ENCODE data around the gene PLPPR3.
"Not testable (repeated sequence)": the region's sequence is repeated elsewhere in the genome, so short reads cannot be mapped to it uniquely, and the experiment has no call there.

PLPPR3 gene

GRCh38 chr19:820212-820611, 1.5 kb downstream of the PLPPR3 start:
- not testable (repeated sequence) for H3K4me3 ChIP-seq (ENCODE audit: low read length); H3K4me1 ChIP-seq (ENCODE audit: control insufficient read depth, insufficient read depth, low read length); H3K9ac ChIP-seq (ENCODE audit: low read depth, low read length); H3K4me2 ChIP-seq (ENCODE audit: low read length); H3K27me3 ChIP-seq (ENCODE audit: control insufficient read depth, insufficient read depth, low read length); H3K9me3 ChIP-seq (replicated peaks; ENCODE audit: low read length); H3K36me3 ChIP-seq (ENCODE audit: insufficient read depth, low read length)

DNA sequence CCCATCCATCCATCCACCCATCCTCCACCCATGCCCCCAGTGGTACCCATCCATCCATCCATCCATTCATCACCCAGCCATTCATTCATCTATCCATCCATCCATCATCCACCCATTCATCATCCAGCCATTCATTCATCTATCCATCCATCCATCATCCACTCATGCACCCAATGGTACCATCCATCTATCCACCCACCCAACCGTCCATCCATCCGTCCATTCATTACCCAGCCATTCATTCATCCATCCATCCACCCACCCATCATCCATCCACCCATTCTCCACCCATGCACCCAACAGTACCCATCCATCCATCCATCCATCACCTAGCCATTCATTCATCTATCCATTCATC, 5.3 kb downstream of the PLPPR3 start:
- H3K4me1 ChIP-seq (ENCODE audit: control insufficient read depth, insufficient read depth, low read length) = no peaks in the 10 kb centered on the region
- peaks cover 30% of the 10 kb centered on the region for H3K36me3 ChIP-seq (ENCODE audit: insufficient read depth, low read length)
- H3K9me3 ChIP-seq (replicated peaks; ENCODE audit: low read length) = no peaks in the 10 kb centered on the region
- H3K9ac ChIP-seq (ENCODE audit: low read depth, low read length) = no peak overlapping the region
- H3K4me2 ChIP-seq (ENCODE audit: low read length) = no peak overlapping the region
- H3K4me3 ChIP-seq (ENCODE audit: low read length) = no peak overlapping the region
- no peaks in the 10 kb centered on the region for H3K27me3 ChIP-seq (ENCODE audit: control insufficient read depth, insufficient read depth, low read length)

- Histone ChIP-seq H3K9me3 (replicated peaks; ENCODE audit: low read length) (no peaks in the 10 kb centered on the region), H3K9ac (ENCODE audit: low read depth, low read length) (no peak overlapping the region), H3K27me3 (ENCODE audit: control insufficient read depth, insufficient read depth, low read length) (no peaks in the 10 kb centered on the region), H3K4me2 (ENCODE audit: low read length) (no peak overlapping the region), H3K36me3 (ENCODE audit: insufficient read depth, low read length) (peaks cover 35% of the 10 kb centered on the region), H3K4me1 (ENCODE audit: control insufficient read depth, insufficient read depth, low read length) (no peaks in the 10 kb centered on the region), H3K4me3 (ENCODE audit: low read length) (no peak overlapping the region)
Measured at GRCh38 chr19:815775-816499, 5.8 kb downstream of the PLPPR3 start.

DNA sequence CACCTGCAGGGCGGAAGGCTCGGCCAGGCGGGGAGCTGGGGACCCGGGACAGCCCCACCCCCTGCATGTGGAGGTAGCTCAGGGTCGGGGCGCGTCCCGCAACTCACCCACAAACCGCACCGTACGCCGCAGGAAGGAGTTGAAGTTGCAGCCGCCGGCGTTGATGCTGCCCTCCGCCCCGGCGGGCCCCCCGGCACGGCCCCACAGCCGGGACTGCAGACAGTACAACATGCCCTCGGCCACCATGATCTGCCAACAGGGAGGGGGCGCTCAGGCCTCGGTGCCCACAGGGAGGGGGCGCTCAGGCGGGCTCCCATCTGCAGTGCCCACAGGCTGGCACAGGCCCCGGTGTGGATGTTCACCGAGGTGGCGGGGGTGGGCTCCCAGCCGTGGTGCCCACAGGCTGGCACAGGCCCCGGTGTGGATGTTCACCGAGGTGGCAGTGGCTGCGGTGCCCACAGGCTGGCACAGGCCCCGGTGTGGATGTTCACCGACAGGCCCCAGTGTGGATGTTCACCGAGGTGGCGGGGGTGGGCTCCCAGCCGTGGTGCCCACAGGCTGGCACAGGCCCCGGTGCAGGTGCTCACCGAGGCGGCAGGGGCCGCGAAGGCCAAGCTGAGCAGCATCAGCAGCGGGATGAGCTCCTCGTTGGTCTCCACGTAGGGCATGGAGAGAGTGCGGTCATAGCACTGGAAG, 6.5 kb downstream of the PLPPR3 start:
- Histone ChIP-seq H3K9ac (ENCODE audit: low read depth, low read length) (no peak overlapping the region), H3K4me3 (ENCODE audit: low read length) (no peak overlapping the region), H3K4me1 (ENCODE audit: control insufficient read depth, insufficient read depth, low read length) (no peaks in the 10 kb centered on the region)

DNA sequence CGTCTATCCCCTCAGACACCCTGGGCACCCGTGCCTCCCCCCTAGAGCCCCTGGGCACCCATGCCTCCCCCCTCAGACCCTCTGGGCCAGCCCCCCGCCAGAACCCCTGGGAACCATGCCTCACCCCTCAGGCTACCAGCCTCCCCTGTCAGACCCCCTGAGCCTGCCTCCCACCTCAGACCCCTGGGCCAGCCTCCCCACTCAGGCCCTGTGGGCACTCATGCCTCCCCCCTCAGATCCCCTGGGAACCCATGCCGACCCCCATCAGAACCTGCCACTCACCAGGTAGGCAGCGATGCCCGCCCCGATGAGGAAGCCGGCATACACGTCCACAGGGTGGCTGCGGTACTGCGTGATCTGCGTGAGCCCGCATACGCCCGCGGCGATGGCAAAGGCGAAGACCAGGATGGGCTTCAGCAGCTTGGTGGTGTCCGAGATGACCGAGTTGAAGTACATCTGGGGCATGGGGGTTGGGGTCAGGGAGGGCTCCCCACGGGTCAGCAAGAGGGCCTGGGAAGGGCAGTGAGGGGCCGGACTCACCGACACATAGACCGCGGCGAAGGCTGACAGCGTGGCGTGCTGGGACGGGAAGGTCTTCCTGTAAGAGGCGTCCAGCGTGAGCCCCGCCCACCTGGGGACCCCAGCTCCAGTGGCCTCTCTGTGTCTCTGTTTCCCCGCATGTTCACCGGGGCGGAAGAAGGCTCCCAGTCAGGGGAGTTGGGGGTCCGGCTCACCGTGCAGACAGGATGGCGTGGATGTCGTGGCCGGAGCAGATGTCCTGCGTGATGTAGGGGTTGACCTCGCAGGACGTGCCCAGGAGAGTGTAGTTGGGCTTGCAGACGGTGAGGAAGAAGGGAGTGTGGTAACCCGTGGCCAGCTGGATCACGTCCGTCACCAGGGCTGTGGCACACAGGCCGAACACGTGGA, 7.3 kb downstream of the PLPPR3 start:
- no peak overlapping the region for H3K4me2 ChIP-seq (ENCODE audit: low read length)
- H3K27me3 ChIP-seq (ENCODE audit: control insufficient read depth, insufficient read depth, low read length) = no peaks in the 10 kb centered on the region
- H3K9me3 ChIP-seq (replicated peaks; ENCODE audit: low read length) = no peaks in the 10 kb centered on the region
- H3K36me3 ChIP-seq (ENCODE audit: insufficient read depth, low read length) = peaks cover 50% of the 10 kb centered on the region
- H3K4me3 ChIP-seq (ENCODE audit: low read length) = no peak overlapping the region
- H3K4me1 ChIP-seq (ENCODE audit: control insufficient read depth, insufficient read depth, low read length) = no peaks in the 10 kb centered on the region
- H3K9ac ChIP-seq (ENCODE audit: low read depth, low read length) = no peak overlapping the region

More for the DNA sequence above, 6.5 kb downstream of the PLPPR3 start:
- H3K27me3 ChIP-seq (ENCODE audit: control insufficient read depth, insufficient read depth, low read length) = no peaks in the 10 kb centered on the region
- no peaks in the 10 kb centered on the region for H3K9me3 ChIP-seq (replicated peaks; ENCODE audit: low read length)
- peaks cover 42% of the 10 kb centered on the region for H3K36me3 ChIP-seq (ENCODE audit: insufficient read depth, low read length)
- H3K4me2 ChIP-seq (ENCODE audit: low read length) = no peak overlapping the region

- H3K36me3 ChIP-seq (ENCODE audit: insufficient read depth, low read length) = peaks cover 58% of the 10 kb centered on the region
- H3K4me3 ChIP-seq (ENCODE audit: low read length) = no peak overlapping the region
- H3K9me3 ChIP-seq (replicated peaks; ENCODE audit: low read length) = no peaks in the 10 kb centered on the region
- no peaks in the 10 kb centered on the region for H3K27me3 ChIP-seq (ENCODE audit: control insufficient read depth, insufficient read depth, low read length)
- no peak overlapping the region for H3K9ac ChIP-seq (ENCODE audit: low read depth, low read length)
- H3K4me1 ChIP-seq (ENCODE audit: control insufficient read depth, insufficient read depth, low read length) = no peaks in the 10 kb centered on the region
- no peak overlapping the region for H3K4me2 ChIP-seq (ENCODE audit: low read length)
Measured at GRCh38 chr19:813219-814151, 8.3 kb downstream of the PLPPR3 start.

DNA sequence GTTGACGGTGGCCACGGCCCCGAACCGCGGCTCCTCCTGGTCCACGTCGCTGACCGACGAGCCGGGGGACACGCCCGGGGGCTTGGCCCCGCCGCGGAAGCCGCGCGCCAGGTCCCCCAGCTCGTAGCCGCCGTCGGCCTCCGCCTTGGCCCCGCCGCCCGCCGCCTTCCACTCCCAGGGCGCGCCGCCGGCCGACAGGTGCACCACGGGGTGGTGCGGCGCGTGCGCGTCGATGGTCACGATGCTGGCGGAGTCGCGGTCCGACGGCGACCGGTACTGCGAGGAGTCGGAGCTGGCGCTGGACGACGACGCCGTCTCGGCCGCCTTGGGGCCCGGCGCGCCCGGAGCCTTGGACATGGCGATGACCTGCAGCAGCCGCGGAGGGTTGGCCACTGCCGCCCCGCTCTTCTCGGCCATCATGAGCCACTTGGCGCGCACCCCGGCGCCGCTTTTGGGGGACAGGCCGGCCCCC, 9.0 kb downstream of the PLPPR3 start:
- no peaks in the 10 kb centered on the region for H3K4me1 ChIP-seq (ENCODE audit: control insufficient read depth, insufficient read depth, low read length)
- no peak overlapping the region for H3K9ac ChIP-seq (ENCODE audit: low read depth, low read length)
- H3K4me3 ChIP-seq (ENCODE audit: low read length) = no peak overlapping the region
- no peak overlapping the region for H3K4me2 ChIP-seq (ENCODE audit: low read length)
- no peaks in the 10 kb centered on the region for H3K27me3 ChIP-seq (ENCODE audit: control insufficient read depth, insufficient read depth, low read length)
- no peaks in the 10 kb centered on the region for H3K9me3 ChIP-seq (replicated peaks; ENCODE audit: low read length)
- peaks cover 62% of the 10 kb centered on the region for H3K36me3 ChIP-seq (ENCODE audit: insufficient read depth, low read length)

GRCh38 chr19:812049-812746, 9.6 kb downstream of the PLPPR3 start:
- H3K4me3 ChIP-seq (ENCODE audit: low read length) = no peak overlapping the region
- no peak overlapping the region for H3K4me2 ChIP-seq (ENCODE audit: low read length)
- H3K4me1 ChIP-seq (ENCODE audit: control insufficient read depth, insufficient read depth, low read length) = no peaks in the 10 kb centered on the region
- H3K27me3 ChIP-seq (ENCODE audit: control insufficient read depth, insufficient read depth, low read length) = no peaks in the 10 kb centered on the region
- no peaks in the 10 kb centered on the region for H3K9me3 ChIP-seq (replicated peaks; ENCODE audit: low read length)
- no peak overlapping the region for H3K9ac ChIP-seq (ENCODE audit: low read depth, low read length)
- H3K36me3 ChIP-seq (ENCODE audit: insufficient read depth, low read length) = peaks cover 67% of the 10 kb centered on the region

GRCh38 chr19:811506-812048, 10.2 kb downstream of the PLPPR3 start:
- Histone ChIP-seq H3K9me3 (replicated peaks; ENCODE audit: low read length) (no peaks in the 10 kb centered on the region), H3K4me1 (ENCODE audit: control insufficient read depth, insufficient read depth, low read length) (no peaks in the 10 kb centered on the region), H3K9ac (ENCODE audit: low read depth, low read length) (no peak overlapping the region), H3K36me3 (ENCODE audit: insufficient read depth, low read length) (peaks cover 74% of the 10 kb centered on the region), H3K27me3 (ENCODE audit: control insufficient read depth, insufficient read depth, low read length) (no peaks in the 10 kb centered on the region), H3K4me2 (ENCODE audit: low read length) (no peak overlapping the region), H3K4me3 (ENCODE audit: low read length) (no peak overlapping the region)

- no peak overlapping the region for H3K4me3 ChIP-seq (ENCODE audit: low read length)
- no peaks in the 10 kb centered on the region for H3K27me3 ChIP-seq (ENCODE audit: control insufficient read depth, insufficient read depth, low read length)
- H3K36me3 ChIP-seq (ENCODE audit: insufficient read depth, low read length) = peaks cover 79% of the 10 kb centered on the region
- no peak overlapping the region for H3K9ac ChIP-seq (ENCODE audit: low read depth, low read length)
- no peak overlapping the region for H3K4me2 ChIP-seq (ENCODE audit: low read length)
- H3K4me1 ChIP-seq (ENCODE audit: control insufficient read depth, insufficient read depth, low read length) = no peaks in the 10 kb centered on the region
- no peaks in the 10 kb centered on the region for H3K9me3 ChIP-seq (replicated peaks; ENCODE audit: low read length)
Measured at GRCh38 chr19:810883-811489, 10.8 kb downstream of the PLPPR3 start.
